T-helper 17 cell (primary cell): ENCODE data around the gene RAET1G. TPM values are rescaled to one million over a fixed set of nuclear protein-coding genes. Genes with fewer than 3 reads are reported as not detected.
"Not testable (repeated sequence)": the region's sequence is repeated elsewhere in the genome, so short reads cannot be mapped to it uniquely, and the experiment has no call there.

ENCODE experiments used
- ATAC-seq: fragments of 150-1000 bp; cut with Tn5 transposase; 2 replicates; pipeline ENCODE4 v1.10.0; 2021; ENCODE audit warnings: mild to moderate bottlenecking, moderate library complexity
- DNase-seq, 3 donors: peaks; one replicate each; pipeline versions ENCODE4 v3.0.0 to v3.0.0-alpha.2; 2020 to 2021
- H3K9me3 ChIP-seq: one replicate; pipeline ENCODE4 v1.7.0; 2013; ENCODE audit warnings: low read length, mild to moderate bottlenecking; ENCODE audit not compliant: control insufficient read depth, poor library complexity, severe bottlenecking
- H3K27ac Mint-ChIP-seq: one replicate; pipeline ENCODE4 v1.8.0; 2022; ENCODE audit warnings: mild to moderate bottlenecking, moderate library complexity, mixed read lengths
- H3K27me3 Mint-ChIP-seq: one replicate; pipeline ENCODE4 v1.8.0; 2022; ENCODE audit warnings: mixed read lengths
- H3K36me3 Mint-ChIP-seq: one replicate; pipeline ENCODE4 v1.8.0; 2022; ENCODE audit warnings: low read depth, mixed read lengths
- H3K4me1 Mint-ChIP-seq: one replicate; pipeline ENCODE4 v1.8.0; 2022; ENCODE audit warnings: mild to moderate bottlenecking, mixed read lengths
- H3K4me3 Mint-ChIP-seq: one replicate; pipeline ENCODE4 v1.8.0; 2022; ENCODE audit warnings: mild to moderate bottlenecking, moderate library complexity, mixed read lengths
- total RNA-seq, 4 donors: library from RNA in 2 of 4; stranded (reverse) in 2 of 4; gene quantifications; one replicate each; pipeline ENCODE4 v1.2.3 and lab custom pipeline; 2022 to 2026

RAET1G gene
- total RNA-seq, 2 donors from 2014 or later = not detected

- no peaks in the 10 kb centered on the region for H3K9me3 ChIP-seq
- peaks cover 4% of the 10 kb centered on the region for H3K36me3 Mint-ChIP-seq
- peaks cover 16% of the 10 kb centered on the region for H3K4me1 Mint-ChIP-seq
- ATAC-seq (no peak), DNase-seq (no peak)
- no peak overlapping the region for H3K4me3 Mint-ChIP-seq
- peaks cover 94% of the 10 kb centered on the region for H3K27me3 Mint-ChIP-seq
- H3K27ac Mint-ChIP-seq = no peak overlapping the region
Measured at GRCh38 chr6:149935668-149936067, 12.7 kb upstream of the RAET1G start.

GRCh38 chr6:149935246-149935645, 12.3 kb upstream of the RAET1G start:
- ATAC-seq (no peak), DNase-seq (no peak)
- Mint-ChIP-seq H3K27me3 (peaks cover 95% of the 10 kb centered on the region), H3K4me1 (peaks cover 16% of the 10 kb centered on the region), H3K36me3 (peaks cover 4% of the 10 kb centered on the region), H3K27ac (no peak overlapping the region), H3K4me3 (no peak overlapping the region)
- no peaks in the 10 kb centered on the region for H3K9me3 ChIP-seq

DNA sequence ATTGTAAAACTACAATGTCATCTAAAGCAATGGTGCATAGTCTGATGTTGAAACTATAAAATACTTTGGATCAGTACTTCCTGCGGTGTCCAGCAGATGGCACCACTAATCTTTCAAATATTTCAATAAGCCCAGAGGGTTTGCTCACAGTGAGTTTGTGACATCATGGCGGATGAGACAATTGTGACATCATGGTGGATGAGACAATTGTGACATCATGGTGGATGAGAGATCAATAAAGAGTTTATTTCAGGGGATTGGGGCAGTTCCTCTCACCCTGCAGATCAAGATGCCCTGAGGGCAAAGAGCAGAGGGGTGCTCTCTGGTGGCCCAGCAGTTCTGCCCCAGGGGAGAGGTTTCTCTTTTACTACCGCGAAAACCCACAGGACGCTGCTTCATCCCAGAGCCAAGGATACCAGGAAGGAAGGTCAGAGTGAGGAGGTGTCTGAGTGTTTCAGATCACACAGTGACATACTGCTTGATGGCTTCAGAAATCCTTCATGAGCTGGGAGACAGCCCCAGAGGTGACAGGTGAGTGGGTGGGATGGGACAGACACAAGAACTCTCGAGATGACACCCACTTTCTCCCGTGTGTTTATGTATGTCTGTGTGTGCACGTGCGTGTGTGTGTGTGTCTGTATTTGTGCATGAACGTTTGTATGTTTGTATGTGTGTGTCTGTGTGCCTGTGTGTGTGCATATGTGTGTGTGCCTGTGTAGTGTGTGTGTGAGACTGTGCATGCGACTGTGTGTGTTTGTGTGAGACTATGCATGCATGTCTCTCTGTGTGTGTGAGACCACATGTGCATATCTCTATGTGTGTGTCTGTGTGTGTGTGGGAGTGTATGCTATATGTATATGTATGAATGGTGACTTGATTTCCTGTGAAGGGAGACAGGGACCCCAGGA, 11.6 kb upstream of the RAET1G start:
- Mint-ChIP-seq H3K4me3 (peak overlapping the region; percentile 57), H3K27ac (peak overlapping the region; percentile 27), H3K4me1 (peaks cover 16% of the 10 kb centered on the region), H3K36me3 (peaks cover 6% of the 10 kb centered on the region), H3K27me3 (peaks cover 95% of the 10 kb centered on the region)
- H3K9me3 ChIP-seq = no peaks in the 10 kb centered on the region
- ATAC-seq (peak; percentile 47), DNase-seq (peak; percentile 41 to 56 (median 46))

GRCh38 chr6:149933461-149933860, 10.5 kb upstream of the RAET1G start:
- Mint-ChIP-seq H3K27me3 (peaks cover 95% of the 10 kb centered on the region), H3K27ac (no peak overlapping the region), H3K4me1 (peaks cover 10% of the 10 kb centered on the region), H3K4me3 (no peak overlapping the region), H3K36me3 (peaks cover 13% of the 10 kb centered on the region)
- no peak for ATAC-seq
- H3K9me3 ChIP-seq = no peaks in the 10 kb centered on the region
- DNase-seq = no peak

DNA sequence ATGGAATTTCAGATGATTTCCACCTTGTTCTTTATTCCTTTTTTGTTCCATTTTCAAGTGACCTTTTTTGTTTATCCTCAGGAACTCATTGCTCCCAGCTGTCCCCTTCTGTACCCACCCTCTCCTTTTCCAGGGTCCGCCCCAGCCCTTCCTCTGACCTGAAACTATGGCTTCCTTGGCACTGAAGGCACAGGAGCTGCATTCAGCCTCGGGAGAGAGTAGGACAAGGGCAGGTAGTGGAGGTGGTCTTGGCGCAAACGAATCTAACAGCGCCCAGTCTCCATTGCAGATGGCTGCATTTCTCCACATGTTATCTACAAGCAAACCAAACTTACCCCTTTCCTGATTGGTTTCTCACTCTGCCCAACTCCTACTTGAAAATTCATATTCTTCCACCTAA, 10.1 kb upstream of the RAET1G start:
- H3K9me3 ChIP-seq = no peaks in the 10 kb centered on the region
- Mint-ChIP-seq H3K27me3 (peaks cover 95% of the 10 kb centered on the region), H3K4me3 (no peak overlapping the region), H3K4me1 (peaks cover 7% of the 10 kb centered on the region), H3K27ac (no peak overlapping the region), H3K36me3 (peaks cover 15% of the 10 kb centered on the region)
- ATAC-seq (no peak), DNase-seq (no peak)

DNA sequence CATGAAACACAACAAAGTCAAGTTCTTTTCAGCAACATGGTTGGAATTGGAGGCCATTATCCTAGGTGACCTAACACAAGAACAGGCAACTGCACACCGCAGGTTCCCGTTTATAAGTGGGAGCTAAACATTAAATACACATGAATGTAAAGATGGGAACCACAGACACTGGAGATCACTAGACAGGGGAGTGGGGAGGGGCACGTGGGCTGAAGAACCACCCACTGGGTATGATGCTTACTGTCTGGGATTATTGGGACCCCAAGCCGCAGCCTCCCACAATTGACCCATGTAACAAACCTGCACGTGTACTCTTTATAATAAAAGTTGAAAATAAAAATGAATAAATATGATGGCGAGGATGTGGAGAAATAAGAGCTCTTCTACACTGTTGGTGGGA, 8.6 kb upstream of the RAET1G start:
- ATAC-seq (no peak), DNase-seq (no peak)
- H3K9me3 ChIP-seq = no peaks in the 10 kb centered on the region
- H3K36me3 Mint-ChIP-seq = peaks cover 15% of the 10 kb centered on the region
- H3K27me3 Mint-ChIP-seq = peaks cover 91% of the 10 kb centered on the region
- no peak overlapping the region for H3K27ac Mint-ChIP-seq
- H3K4me1 Mint-ChIP-seq = peaks cover 5% of the 10 kb centered on the region
- no peak overlapping the region for H3K4me3 Mint-ChIP-seq

DNA sequence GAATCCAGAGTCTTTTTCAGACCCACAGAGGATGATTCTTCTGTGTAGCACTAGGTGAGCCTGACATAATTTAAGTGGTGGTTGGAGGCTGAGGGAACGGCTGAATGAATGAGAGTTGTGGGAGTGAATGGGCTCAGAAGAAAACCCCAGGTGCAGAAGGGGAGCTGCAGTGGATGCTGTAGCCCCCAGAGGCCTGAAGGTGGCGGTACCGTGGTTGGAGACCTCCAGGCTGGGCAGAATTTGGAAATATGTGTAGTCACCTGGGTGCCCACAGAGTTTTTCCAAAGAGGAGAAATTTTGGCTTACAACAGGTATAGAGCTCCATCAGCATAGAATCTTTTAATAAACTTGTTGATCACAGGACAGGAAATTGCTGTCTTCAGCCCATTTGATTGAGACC, 6.5 kb upstream of the RAET1G start:
- DNase-seq = no peak
- no peak overlapping the region for H3K27ac Mint-ChIP-seq
- peaks cover 11% of the 10 kb centered on the region for H3K4me1 Mint-ChIP-seq
- peak; percentile 29 for ATAC-seq
- peaks cover 15% of the 10 kb centered on the region for H3K36me3 Mint-ChIP-seq
- H3K27me3 Mint-ChIP-seq = peaks cover 88% of the 10 kb centered on the region
- no peaks in the 10 kb centered on the region for H3K9me3 ChIP-seq
- no peak overlapping the region for H3K4me3 Mint-ChIP-seq

- DNase-seq, ATAC-seq, H3K4me3 Mint-ChIP-seq, H3K27ac Mint-ChIP-seq, H3K9me3 ChIP-seq: not testable (repeated sequence)
- H3K36me3 Mint-ChIP-seq = peaks cover 13% of the 10 kb centered on the region
- peaks cover 27% of the 10 kb centered on the region for H3K4me1 Mint-ChIP-seq
- H3K27me3 Mint-ChIP-seq = peaks cover 93% of the 10 kb centered on the region
Measured at GRCh38 chr6:149927025-149927424, 4.1 kb upstream of the RAET1G start.

DNA sequence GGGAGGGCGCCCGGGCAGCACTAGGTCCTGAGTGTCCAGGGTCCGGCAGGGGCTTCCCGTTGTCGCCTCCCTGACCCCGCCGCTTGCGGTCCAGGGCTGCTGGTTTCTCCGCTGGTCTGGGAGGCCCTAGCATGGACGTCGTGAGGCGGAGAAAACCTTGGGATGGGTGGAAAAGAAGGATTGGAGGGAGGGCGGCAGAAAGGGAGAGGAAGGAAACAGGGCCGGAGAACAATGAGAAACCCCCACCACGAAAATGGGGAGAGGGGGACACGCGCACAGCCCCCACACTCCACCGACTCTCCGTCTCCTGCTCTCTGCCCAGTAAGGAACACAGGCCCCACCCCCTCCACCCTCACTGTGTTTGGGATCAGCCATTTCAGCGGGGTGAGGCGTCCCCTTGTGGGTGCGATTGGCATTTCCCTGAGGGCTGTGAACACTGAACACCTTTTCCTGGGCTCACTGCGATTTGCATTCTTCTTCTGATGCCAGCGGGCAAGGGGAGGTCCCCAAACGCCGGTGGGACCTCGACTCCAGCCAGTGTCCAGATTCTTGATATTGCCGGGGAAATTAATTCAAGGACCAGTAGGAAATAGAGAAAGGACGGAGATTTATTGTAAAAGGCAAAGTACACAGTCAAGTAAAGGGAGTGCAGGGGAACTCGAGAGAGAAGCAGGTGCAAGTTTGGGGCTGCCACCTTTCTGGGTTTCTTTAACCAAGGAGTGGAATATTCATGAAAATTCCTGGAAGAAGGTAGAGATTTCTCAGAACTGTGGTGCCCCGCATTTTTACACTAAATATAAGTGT, 3.3 kb upstream of the RAET1G start:
- ATAC-seq = peak; percentile 66
- peak; percentile 52 to 70 (median 55) for DNase-seq
- H3K9me3 ChIP-seq = no peaks in the 10 kb centered on the region
- Mint-ChIP-seq H3K27ac (no peak overlapping the region), H3K4me3 (peak overlapping the region; percentile 19), H3K36me3 (peaks cover 13% of the 10 kb centered on the region), H3K4me1 (peaks cover 29% of the 10 kb centered on the region), H3K27me3 (peaks cover 93% of the 10 kb centered on the region)

DNA sequence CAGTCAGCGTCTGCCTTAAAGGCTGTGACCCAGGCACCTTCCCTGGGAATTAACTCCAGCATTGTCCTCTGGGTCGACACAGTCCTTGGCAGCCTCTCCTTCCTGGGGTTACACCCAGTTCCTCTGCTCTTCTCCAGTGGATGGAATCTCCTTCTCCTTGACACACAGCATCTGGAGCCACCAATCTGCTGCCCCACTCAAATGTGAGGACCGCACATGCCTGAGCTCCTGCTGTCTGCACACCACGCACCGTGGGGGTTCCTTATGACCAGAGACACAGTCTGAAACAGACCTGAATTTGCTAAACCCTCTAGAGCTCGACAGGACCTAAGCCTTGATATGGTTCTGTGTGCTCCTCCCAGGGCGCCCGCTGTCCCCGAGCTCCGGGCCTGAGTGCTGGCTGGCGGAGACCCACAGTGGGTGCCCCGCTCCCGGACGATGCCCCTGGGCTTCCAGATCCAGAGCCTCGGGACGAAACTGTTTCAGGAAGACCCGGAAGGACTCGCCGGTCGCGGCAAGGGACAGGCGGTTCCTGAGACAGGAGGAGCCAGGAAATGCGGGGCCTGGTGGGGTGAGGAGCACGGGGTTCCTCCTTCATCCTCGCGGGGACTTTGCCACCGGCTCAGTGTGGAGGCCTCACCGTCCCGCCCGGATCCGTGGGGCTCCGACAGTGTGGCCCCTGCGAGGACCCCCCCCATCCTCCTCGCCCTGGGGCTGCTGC, 2.5 kb upstream of the RAET1G start:
- no peak for ATAC-seq
- DNase-seq = no peak
- no peaks in the 10 kb centered on the region for H3K9me3 ChIP-seq
- no peak overlapping the region for H3K27ac Mint-ChIP-seq
- no peak overlapping the region for H3K4me3 Mint-ChIP-seq
- H3K4me1 Mint-ChIP-seq = peaks cover 29% of the 10 kb centered on the region
- H3K27me3 Mint-ChIP-seq = peaks cover 93% of the 10 kb centered on the region
- peaks cover 13% of the 10 kb centered on the region for H3K36me3 Mint-ChIP-seq

DNA sequence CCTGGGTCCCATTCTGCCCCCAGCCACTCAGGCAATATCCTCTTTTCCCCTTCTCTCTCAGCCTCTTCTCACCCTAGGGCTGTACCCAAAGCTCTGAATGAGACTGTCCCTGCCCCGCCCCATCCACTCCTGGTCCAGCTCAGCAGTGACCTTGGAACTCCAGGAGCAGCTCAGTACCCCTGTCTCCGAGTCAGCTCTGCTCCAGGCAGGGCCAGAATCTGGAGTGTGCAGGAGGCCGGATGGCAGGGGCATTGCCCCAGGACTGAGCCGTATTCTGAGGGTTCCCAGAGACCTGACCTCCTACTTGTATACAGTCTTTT, 2.0 kb upstream of the RAET1G start:
- Mint-ChIP-seq H3K27me3 (peaks cover 93% of the 10 kb centered on the region), H3K4me3 (no peak overlapping the region), H3K36me3 (peaks cover 13% of the 10 kb centered on the region), H3K27ac (no peak overlapping the region), H3K4me1 (peaks cover 29% of the 10 kb centered on the region)
- no peaks in the 10 kb centered on the region for H3K9me3 ChIP-seq
- ATAC-seq = no peak
- DNase-seq = no peak

DNA sequence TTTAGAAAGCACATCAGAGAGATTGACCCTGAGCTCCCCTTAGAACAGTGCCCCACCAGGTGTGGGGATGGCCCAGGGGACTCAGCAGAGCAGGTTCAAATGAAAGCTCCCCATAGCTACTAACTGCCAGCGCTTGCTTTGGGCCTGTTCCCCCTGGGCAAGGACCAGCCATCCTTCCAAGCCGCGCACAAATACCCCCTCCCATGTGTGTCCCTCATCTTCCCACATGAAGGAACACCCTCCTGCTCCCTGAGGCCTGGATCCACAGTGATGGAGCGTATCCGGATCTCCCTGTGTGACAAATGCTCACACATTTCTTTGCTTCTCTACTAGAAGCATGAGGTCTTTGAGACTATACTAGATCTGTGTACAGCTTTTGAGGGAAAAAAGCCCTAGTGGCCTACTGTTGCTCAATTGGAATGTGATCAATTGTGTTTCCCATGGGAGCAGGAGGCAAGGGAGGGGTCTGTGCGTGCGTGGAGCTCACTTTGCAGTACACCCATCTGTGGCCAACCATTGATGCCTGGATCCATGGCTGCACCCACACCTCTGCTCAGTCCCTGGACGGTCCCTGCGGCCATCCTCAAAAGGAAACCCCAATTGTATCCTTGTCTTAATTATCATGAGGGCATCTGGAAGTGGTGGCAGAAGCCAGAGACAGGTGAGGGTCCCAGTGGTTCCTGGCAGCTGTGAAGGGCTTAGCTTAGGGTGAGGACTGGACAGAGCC, 1.4 kb upstream of the RAET1G start:
- Mint-ChIP-seq H3K27ac (no peak overlapping the region), H3K27me3 (peaks cover 93% of the 10 kb centered on the region), H3K36me3 (peaks cover 10% of the 10 kb centered on the region), H3K4me3 (no peak overlapping the region), H3K4me1 (peaks cover 29% of the 10 kb centered on the region)
- no peaks in the 10 kb centered on the region for H3K9me3 ChIP-seq
- ATAC-seq (no peak), DNase-seq (no peak)
